Mammary microvascular endothelial cell (primary cell): Measurements from ENCODE around the gene TMEM243. TPM values are rescaled to one million over a fixed set of nuclear protein-coding genes. Genes with fewer than 3 reads are reported as not detected.

ENCODE experiments used
- total RNA-seq: library from RNA; depleted of rRNA; stranded (reverse); fragments of >200 nt; gene quantifications from 2 replicates; pipeline ENCODE4 v1.2.3, GENCODE V29; 2015

Gene TMEM243, protein sequence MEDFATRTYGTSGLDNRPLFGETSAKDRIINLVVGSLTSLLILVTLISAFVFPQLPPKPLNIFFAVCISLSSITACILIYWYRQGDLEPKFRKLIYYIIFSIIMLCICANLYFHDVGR
- 26.8 and 29.6 TPM in 2 replicates for total RNA-seq

DNA sequence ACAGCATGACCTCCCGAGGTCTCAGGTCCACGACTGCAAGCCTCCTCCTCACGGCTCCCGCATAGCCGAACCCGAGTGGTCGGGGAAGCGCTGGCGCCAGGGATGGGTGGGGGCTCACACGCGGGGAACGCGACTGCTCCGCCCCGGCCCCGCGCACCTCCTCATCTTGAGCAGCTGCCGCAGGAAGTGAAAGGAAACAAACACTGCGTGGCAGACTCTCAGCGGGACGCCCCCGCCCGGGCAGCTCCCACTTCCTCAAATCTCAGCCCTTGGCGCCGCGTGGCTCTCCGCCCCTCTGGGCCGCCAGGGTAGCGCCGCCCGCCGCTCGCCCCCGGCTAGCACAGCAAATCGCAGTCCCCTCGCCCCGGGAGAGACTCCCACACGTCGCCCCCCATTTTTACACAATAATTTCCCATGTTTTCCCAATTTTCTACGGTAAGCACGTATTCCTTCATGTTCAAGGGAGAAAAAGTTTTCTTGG, at the start of gene TMEM243:
Gene TMEM243, minus strand, starts transcription at position 188 of the 481 bp plus-strand sequence. CDS start 229 bp downstream, outside the sequence.

DNA sequence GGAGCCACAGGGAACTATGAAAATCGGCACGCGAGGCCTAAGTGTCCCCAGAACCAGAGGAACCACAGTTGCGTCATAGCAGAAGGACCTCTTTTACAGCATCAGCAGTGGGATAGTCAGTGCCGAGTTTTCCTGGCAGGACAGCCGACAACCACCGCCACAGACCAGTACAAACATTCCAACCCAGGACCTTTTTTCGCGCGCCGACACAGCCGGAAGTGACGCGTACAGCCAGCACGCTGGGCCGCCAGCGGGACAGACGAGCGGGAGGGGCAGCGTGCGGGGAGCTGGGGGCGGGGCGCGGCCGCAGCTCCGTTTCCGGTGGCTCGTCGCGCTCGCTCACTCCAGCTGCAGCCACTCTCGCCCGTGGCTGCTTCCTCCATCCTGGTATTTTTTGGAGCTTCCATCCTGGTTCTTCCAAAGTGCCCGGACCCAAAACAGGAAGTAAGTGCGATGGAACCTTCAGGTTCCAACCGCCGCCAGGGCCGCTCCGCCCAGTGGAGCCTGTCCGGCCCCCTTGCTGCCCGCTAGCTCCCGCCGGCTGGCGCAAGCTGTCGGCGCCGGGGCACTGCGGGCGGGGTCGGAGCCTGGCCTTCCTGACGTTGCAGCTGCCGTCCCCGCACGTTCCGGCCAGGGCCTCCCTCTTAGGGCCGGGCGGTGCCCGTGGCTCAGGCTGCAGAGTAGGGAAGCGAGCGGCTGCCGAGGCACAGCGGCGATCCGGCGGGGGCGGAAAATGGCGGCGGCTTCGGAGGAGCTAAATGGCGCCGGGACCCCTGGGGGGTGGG, 67.2 kb downstream of the TMEM243 start, which contains the start of gene DMTF1:
Gene DMTF1, plus strand, starts transcription at position 342 of the 785 bp plus-strand sequence. CDS start 12,489 bp downstream, outside the sequence.

Other genes starting within 250 kb of the TMEM243 start
- gene ELAPOR2, start 160.1 kb downstream of the TMEM243 start, total RNA-seq, result 39.5 and 44.4 TPM in 2 replicates
- 19.1 and 23.6 TPM in 2 replicates for gene DMTF1, start 67.3 kb downstream of the TMEM243 start, total RNA-seq
- gene CROT, start 125.9 kb upstream of the TMEM243 start, total RNA-seq, result 4.6 and 13.4 TPM in 2 replicates